Stimulated activated CD4-positive, alpha-beta T cell treated with anti-CD3 and anti-CD28 coated beads, Interleukin-12 subunit alpha, Interleukin-12 subunit beta, amount 100 ng/mL, for 4 hours (primary cell): ENCODE data around the gene RSPO3.

Experiments
- DNase-seq: peaks from one replicate; pipeline ENCODE4 v3.0.0-alpha.2; 2020

Gene RSPO3

DNA sequence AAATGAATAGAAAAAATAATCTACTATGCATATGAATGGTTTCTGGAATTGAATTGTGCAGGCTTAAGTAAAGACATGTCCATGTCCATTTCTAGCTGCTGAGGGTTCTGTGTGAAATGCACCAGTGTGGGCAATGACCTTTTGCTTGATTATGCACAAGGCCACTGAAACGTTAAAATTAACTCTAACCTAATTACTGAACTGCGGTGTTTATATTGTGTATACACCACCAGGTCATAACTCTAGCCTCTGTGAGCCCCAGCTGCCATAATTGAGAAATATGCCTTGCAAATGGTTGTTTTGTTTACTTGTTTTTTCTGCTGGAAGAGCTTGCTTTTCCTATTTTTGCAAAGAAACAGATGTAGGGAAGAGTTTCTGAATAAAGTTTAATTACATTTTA lies 46.1 kb downstream of the RSPO3 start:
- DNase-seq = no peak

DNA sequence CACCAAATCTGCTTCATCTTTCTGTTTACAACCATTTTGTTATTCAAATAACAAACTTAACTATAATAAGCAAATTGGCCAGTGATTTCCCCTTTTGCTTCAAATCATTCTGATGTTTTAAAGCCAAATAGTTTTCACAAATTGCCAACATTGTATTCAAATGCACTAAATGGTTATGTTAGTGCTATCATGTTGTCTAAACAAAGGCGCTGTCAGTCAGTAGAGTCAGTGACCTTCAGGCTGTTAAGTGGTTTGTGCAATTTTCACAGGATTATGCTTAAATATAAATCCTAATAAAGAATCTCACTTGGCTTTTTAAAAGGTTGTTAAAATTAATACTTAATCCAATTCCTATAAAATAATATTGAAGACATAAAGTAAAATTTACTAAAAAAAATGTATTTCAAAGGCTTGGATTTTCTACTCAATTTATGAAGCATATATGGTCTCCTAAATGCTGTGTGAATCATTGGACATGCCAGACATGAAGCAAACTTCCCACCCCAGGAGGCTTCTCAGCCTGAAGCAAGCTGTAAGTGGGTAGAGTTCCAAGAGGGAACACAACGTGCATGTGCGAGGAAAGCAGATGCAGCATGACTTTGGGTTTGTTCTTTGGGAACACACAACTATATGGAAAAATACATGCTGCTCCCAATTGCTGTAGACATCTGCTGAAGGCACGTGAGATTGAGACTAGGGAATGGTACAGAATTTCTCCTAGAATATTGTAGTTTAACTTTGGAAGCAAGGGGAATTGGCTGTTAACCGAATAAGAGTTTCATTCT lies 54.9 kb downstream of the RSPO3 start:
- DNase-seq = no peak

DNA sequence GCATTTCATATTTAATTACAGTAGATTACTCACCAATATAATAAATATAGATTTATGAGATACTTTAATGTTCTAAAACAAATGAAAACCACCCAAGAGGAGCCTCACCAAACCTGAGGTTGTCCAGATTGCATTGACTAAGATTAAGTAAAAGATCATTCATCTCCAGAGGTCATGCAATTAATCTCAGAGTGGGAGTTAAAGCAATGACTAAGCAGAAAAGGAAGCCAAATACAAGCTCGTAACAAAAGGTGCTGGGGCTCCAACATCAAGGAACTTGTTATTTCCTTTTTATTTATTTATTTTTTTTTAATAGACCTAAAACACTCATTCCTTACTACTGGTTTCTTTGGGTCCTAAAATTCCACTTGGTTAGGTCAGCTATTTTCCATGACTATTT lies 57.7 kb downstream of the RSPO3 start:
- DNase-seq = no peak

DNA sequence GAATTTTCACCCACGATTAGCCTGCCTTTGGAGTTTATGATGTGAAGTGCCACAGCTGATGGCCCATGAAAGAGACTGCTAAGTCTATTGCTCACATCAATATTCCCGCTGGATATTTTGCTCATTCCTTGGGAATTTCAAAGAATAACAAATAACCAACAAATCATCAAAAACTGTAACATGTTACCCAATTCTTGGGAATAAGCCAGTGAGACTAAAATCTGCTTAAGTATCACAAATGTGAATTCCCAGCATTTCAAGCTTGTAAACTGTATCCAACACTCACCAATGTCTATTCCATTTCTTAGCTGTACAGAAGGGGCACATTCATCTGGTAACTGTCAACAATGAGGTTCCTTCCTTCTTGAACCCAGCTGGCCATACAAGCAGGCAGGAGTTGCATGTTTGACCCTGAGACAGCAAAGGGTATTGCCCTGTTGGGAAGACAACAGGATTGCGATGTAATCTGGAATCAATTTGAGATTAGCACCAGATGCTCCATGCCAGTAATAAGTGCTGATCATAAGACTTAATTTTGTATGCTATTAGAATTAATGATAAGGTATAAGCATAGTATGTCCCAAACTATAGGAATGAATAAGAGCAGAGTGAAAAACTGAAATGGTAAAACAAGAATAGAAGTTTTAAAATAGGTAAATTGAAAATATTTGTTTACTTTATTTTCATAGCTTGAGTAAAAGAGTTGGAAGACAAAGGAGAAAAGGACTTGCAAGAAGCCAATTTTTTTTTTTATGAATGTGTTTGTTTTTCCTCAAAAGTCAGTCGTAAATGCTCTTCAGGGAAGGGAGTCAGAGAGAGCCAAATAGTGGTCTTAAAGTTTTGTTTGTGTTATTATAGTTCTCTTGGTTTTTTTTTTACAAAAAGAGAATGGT lies 58.8 kb downstream of the RSPO3 start:
- DNase-seq = no peak

DNA sequence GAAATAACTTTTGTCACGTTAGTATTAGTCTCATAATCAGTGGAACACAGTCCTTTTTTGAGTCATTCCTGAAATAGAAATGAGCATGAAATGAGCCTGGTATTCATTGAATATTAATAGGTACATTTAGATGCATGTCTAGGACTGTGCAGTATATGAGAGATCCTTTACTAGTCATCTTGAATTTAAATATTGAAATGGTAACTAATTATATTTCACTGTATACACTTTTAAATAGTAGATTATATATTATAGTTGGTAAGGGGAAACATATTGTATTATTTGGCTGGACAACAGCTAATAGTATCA lies 59.4 kb downstream of the RSPO3 start:
- no peak for DNase-seq

DNA sequence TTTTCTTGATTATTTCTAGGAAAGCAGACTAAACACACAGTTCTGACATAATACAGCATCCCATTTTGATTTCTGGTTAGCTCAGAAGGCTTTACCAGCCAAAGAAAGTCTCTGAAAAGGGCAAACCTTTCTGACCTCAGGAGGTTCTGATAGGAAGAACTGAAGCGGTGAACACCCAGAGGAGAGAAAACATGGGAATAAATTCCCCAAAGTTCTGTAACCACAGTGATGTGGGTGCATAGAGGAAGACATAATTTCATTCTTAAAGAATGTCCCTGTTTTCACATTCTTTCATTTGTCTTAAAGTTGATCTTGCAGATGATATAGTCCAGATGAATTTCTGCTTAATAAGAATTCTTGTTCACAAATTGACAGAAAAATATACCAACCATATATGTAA lies 60.3 kb downstream of the RSPO3 start:
- no peak for DNase-seq

DNA sequence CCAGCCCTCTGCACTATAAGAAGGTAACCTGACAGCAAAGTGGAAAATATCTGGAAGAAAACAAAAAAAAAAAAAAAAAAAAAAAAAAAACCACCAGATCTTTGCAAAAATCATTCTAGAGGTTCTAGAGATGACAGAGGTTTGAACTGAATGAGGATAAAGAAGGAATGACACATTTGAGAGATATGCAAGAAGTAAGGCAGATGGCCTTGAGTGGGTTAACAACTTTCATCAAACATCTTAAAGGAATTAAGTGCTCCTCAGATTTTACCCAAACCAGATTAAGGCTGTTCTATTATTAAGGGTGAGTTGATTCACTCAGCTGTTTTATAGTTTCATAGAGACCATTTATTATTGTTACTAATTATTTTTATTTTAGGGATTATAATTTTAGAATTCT lies 62.0 kb downstream of the RSPO3 start:
- no peak for DNase-seq

DNA sequence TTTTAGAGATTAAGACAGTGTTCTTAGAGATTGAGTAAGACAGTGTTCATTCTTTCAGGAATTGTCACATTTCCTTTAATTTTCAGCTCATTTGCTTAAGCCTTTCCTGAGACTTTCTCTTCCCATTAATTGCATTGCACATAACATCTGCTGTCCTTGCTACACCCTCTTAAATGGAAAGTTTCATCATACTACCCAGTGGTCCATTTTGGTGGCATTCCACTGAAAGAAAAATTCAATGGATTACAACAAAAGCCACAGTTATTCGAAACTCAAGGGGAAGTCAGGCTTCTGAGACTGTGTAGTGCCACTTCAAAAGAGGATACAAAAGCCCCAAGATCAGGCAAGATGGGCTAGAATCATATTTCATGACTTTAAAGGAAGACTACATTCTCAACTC lies 64.0 kb downstream of the RSPO3 start:
- no peak for DNase-seq

DNA sequence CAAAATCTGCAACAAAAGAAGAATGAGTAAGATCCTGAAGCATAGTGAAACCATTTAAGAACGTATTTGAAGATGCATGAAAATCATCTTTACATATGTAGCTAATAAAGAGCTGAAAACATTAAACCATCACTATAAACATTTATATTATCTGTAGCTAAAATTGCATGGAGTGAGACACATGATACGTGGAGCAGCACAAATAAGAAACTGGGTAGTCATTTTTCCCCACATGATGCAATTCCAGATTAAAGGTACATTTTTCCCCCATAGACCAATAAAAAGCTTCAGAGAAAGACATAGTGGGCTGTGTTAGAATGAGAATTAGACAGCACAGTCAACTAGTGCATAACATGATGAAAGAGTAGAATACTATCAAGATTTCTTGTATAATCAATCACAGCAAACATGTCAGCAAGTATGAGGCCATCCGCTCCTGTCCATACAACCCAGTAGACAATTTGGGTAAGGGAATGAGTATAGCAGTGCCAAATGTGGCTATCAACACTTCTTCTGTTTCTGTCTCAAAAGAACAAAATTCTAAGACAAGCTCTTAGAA lies 67.0 kb downstream of the RSPO3 start:
- DNase-seq = no peak

DNA sequence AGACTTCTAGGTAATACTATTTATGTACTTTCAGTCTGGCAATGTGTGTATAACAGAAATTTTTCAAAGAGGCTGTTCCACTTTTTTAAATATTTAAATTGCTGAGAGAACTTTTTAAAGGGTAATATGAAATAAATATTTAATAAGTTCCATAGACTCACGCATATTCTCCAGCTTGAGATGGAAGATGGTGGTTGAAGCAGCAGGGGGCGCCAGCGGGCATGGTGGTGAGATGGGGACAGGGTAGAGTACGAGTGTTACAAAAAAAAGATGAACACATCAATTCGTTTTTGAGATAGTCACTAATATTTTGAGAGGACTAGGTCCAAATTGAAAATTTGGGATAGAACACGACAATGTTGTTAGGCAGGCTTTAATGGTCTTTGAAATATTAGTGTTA lies 68.4 kb downstream of the RSPO3 start:
- DNase-seq = peak; percentile 63

DNA sequence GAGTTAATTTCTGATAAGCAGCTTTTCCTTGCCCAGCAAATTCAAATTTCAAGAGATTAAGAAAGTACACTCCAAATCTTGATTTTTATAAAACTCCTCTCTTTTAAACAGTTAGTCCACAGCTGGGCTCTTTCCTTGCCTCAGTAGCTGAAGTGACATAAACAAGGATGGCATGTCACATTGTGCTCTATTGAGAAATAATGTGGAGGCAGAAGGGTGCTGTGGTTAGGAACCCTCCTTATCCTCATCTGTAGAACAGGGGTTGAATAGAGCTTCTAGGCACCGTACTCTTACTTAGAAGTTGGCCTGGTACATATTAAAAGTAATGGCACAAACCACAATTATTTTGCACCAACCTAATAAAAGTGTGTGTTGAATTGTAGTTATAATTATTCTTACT lies 70.3 kb downstream of the RSPO3 start:
- DNase-seq = no peak

DNA sequence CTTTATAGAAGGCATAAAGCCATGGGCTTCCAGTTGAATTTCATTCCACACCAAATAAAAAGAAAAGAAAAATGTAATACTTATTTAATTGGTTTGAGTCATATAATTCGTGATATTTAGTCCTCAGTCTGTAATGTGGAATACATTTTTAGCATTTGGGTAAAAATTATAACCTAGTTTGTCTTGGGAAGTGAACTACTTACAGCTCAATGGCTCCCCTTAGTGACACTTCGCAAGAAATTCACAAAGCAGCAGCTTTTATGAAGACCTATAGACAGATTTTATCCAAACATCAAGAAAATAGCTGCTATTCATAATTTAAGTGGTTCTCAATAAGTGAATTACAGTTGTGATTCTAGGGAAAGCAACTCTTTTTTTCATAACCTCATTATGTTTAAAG lies 72.1 kb downstream of the RSPO3 start:
- DNase-seq = no peak

DNA sequence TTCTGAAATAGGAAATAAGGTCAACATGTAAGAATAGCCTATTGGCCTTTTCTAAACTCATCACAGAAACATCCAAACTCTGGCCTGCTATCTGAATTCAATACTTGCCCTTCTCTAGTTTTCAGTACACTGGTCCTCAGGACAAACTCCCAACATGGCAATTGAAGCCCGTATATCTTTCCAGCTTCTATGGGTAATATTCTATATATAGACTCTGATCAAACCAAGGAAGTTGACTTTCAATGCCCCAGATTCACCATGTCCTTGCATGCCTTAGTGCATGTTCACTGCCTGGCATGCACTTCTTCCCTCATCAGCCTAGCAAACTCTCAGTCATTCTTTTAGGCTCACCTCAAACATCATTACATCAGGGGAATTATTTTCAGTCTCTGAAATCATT lies 73.2 kb downstream of the RSPO3 start:
- DNase-seq = no peak

DNA sequence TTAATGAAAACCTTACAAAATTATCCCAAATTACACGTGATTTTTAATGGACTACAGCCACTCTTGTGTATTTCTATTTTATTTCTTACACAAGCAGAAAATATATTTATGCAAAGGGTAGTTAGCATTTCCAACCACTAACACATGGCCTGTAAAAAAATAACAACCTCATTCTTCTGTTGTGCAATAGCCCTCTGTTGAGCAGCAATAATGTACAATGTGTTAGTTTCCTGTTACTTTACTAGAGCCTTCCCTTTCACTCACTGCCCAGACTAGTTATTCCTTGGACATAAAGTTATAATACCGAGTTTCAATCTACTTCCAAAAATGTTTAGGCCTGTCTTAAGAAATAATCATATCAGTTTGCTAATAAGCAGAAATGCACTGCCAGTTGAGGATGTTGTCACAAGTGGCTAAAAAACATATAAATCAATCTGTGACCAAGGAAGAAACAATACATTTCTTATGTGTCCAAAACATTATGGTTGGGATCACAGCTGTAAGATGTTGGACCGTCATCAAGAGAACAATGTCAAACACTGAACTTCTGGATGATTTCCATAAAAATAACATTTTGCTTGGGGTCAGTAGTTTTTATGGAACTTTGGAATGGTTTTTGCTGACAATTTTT lies 74.6 kb downstream of the RSPO3 start:
- no peak for DNase-seq

DNA sequence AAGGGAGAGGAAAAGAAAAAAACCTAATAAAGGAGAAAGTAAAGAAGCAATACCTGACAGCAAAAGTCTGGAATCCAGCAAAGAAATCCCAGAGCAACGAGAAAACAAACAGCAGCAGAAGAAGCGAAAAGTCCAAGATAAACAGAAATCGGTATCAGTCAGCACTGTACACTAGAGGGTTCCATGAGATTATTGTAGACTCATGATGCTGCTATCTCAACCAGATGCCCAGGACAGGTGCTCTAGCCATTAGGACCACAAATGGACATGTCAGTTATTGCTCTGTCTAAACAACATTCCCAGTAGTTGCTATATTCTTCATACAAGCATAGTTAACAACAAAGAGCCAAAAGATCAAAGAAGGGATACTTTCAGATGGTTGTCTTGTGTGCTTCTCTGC lies 77.4 kb downstream of the RSPO3 start:
- DNase-seq = no peak

DNA sequence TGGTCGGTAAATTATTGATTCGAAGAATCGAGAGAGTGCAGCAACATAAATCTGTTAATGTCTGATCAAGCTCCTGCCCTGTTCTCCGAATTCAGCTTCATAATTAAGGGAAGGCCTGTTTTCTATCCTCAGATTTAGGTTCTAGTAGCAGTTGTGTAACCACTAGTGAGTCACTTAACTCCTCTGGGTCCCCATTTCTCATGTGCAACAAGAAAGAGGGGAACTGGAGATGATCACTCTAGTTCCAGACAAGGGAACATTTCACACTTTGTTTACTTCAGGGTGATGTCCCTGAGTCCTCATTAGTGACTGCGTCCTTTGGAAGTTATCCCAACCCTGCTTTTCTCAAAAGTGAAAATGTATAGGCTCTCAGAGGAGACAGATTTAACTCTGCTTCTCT lies 80.1 kb downstream of the RSPO3 start:
- DNase-seq = no peak

DNA sequence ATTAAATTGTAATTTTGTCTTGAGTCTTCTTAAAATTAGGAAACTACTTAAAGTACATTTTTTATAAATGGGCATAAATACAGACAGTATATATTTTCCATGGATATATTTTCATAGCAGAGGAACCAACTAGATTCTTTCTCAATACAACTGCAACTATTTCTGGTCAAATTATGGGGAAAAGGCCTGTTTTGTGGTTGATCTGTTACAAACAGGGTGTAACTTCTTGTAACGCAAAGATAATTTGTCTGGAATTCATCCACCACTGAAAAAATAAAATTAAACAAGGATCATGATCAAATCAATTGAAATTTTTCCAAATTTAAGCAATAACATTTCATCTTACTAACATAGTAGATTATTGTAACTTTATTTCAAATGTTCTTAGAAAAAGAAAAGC lies 81.0 kb downstream of the RSPO3 start:
- no peak for DNase-seq

DNA sequence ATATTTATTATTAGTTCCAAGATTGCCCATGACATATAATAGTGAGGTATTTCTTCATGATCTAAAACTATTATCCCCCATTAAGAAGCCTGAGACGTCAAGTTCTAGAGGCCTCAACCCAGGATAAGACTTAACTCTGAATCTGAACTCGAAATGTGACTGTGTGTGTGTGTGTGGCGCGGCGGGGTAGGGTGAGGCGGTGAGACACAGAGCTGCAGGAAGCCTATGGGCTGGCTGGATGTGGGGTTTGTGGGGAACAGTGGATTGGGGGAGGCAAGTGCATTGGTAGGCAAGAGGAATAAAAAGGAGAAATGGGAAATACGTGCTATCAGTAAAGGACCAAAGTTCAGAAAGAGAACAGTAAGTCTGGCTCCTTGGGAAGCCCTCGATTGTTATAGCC lies 81.6 kb downstream of the RSPO3 start:
- no peak for DNase-seq

DNA sequence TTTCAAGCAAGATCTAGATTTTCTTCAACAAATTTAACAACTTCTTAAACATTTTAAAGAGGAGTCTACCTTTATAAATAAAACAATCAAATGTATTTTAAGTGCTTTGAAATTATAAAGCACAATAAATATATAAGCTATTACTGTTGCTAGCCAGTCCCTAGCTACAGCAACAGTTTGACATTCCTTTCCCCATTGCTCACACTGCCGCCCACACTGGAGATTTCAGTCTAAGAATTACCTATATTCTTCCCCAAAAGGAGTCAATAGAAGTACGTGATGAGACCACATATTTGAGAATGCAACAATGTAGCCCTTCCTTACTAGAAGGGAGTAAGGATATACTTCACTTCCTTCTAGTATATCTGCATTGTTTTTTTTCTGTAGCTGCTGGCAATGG lies 82.8 kb downstream of the RSPO3 start:
- no peak for DNase-seq

DNA sequence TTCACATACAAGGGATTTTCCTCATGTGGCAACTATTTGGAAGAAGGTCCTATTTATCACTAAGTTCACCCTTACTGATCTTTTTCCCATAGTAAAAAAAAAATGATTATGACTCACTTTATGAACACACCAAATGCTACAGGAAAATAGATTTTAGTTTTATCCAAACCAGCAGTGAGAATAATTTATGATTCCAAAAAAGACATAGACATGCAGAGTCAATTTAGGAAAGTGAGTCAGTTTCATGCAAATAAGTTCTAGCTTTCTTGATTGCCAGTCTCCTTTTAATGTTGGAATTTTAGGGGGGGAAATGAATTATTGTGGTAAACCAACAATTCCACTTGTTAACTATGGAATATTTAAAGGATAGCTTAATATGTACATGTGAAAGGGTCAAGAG lies 84.2 kb downstream of the RSPO3 start:
- DNase-seq = no peak

DNA sequence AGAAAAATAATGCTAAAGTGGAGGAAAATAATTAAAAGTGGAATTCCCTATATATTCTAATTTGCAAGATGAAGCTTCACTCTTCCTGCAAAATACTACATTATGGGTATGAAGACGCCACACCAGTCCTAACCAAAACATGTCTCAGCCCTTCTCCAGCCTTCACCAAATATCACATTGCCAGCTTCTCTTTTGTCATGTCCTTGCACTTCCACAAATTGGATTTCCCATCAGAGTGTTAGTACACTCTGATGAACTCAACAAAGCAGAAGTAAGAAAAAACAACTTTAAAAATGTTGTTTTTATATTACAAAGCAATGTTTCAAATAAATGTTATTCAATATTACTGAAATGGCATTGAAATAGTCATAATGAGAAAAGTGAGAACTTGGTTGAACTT lies 85.8 kb downstream of the RSPO3 start:
- DNase-seq = no peak

DNA sequence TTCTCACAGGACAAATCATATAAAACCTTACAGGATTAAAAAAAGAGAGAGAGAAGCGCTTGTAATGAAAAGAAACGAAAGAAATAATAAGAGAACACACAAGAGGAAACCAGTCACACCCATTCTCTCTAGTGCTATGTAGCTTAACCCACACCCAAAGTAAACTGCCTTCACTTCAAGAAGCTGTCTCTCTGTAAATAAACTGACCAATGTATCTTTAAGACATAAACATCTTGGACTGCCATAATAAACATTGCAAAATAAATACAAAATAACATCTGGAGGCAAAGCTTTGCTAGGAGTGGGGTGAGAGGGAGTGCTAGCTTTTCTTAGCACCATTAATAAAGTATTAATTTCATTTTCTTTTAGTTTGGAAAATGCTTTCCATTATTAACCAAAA lies 86.6 kb downstream of the RSPO3 start:
- DNase-seq = no peak

DNA sequence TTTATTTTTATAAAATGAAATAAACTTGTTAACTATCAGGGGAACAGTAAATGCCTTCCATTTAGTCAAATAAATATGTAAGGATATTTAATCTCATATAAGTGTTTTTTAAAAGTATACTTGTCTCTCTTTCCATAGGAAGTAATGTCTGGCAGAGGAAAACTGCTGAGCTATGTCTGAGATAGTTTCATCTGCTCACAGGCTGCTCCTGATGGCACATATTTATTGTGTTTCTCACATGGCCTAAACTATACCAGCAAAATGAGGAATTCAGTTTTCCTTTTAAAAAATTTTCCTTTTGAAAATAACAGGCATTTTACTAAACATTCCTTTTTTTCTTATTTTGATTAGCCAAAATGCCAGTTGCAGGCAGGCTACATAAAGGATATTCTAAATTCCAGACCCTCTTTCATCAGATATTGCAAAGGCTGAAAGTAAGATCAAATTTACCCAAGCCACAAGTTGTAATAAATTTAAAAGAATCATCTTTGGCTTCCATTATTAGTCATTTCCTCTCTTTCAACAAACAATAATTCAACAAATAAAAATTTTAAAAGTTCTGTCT lies 88.1 kb downstream of the RSPO3 start:
- DNase-seq = no peak
